Measurements from ENCODE around the gene FEM1B. TPM values are rescaled to one million over a fixed set of nuclear protein-coding genes. Genes with fewer than 3 reads are reported as not detected.

FEM1B gene
- total and polyA plus RNA-seq, 8 donors: 8.2 to 92.0 (median 24.4) TPM

DNA sequence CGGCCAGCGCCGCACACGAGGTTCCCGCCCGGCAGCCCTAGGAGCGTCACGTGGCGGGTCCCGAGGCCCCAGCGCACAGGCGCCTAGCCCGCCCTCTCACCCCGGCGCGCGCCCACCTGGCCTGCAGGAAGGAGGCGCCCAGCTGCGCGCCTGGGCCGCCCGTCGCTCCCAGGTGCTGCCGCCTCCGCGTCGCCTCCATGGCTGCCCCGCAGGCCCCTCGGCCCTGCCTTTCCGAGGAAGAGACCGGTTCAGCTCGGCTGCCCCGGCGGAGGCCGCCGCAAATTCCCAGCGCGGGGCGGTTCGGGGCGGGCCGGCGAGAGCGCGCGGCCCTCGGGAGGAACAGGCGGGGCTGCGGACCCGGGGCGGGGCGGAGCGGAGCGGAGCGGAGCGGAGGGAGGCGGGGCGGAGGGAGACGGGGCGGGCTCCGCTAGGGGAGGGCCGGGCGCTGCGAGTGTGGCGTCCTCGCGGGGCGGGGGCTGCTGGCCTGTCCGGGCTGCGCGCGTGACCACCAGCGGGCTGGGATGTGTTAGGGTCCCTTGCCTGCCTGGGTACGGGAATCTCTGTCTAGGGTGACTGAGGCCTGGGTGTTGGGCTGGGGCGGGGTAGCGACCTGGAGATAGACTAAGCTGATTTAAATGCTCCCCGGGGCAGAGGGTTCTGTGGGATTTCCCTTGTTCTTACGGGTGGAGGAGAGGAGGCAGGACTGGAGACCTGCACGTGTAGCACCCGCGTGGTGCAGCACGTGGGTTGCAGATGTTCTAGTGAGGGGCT lies 48.0 kb upstream of the FEM1B start, which contains the start of gene CLN6:
TSS of gene CLN6 (minus strand) at position 343 of the 771 bp plus-strand sequence. CDS start at position 199, 144 bp downstream.
- Histone ChIP-seq H3K4me3 (peak within 1 kb of the TSS; percentile 75 to 91 (median 88)), H3K27ac (peak within 1 kb of the TSS; percentile 84 to 93 (median 88)), H3K27me3 (no peaks in the 10 kb centered on the region), H3K36me3 (no peaks in the 10 kb centered on the region), H3K4me1 (peaks cover 16 to 50% (median 35%) of the 10 kb centered on the region in 4 donors), H3K9me3 (no peaks in the 10 kb centered on the region)
- WGBS, 5 donors: 0 to 1% (median 0%) methylated on average over 21 to 82 of the region's 82 CpGs
- DNase-seq: peak; percentile 84 to 95
- intact Hi-C loops (cut with DNase I; ENCODE audit: low total_unique reads): no loop called here
- TF ChIP-seq POLR2AphosphoS5 (IDR thresholded peaks at IDR 0.05) (peak in 1 of 3 donors; percentile 29), POLR2A (IDR thresholded peaks at IDR 0.05) (no peak), EP300 (IDR thresholded peaks at IDR 0.05) (no peak)
- TF ChIP-seq, protein P1, sequence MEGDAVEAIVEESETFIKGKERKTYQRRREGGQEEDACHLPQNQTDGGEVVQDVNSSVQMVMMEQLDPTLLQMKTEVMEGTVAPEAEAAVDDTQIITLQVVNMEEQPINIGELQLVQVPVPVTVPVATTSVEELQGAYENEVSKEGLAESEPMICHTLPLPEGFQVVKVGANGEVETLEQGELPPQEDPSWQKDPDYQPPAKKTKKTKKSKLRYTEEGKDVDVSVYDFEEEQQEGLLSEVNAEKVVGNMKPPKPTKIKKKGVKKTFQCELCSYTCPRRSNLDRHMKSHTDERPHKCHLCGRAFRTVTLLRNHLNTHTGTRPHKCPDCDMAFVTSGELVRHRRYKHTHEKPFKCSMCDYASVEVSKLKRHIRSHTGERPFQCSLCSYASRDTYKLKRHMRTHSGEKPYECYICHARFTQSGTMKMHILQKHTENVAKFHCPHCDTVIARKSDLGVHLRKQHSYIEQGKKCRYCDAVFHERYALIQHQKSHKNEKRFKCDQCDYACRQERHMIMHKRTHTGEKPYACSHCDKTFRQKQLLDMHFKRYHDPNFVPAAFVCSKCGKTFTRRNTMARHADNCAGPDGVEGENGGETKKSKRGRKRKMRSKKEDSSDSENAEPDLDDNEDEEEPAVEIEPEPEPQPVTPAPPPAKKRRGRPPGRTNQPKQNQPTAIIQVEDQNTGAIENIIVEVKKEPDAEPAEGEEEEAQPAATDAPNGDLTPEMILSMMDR (IDR thresholded peaks at IDR 0.05): no peak

DNA sequence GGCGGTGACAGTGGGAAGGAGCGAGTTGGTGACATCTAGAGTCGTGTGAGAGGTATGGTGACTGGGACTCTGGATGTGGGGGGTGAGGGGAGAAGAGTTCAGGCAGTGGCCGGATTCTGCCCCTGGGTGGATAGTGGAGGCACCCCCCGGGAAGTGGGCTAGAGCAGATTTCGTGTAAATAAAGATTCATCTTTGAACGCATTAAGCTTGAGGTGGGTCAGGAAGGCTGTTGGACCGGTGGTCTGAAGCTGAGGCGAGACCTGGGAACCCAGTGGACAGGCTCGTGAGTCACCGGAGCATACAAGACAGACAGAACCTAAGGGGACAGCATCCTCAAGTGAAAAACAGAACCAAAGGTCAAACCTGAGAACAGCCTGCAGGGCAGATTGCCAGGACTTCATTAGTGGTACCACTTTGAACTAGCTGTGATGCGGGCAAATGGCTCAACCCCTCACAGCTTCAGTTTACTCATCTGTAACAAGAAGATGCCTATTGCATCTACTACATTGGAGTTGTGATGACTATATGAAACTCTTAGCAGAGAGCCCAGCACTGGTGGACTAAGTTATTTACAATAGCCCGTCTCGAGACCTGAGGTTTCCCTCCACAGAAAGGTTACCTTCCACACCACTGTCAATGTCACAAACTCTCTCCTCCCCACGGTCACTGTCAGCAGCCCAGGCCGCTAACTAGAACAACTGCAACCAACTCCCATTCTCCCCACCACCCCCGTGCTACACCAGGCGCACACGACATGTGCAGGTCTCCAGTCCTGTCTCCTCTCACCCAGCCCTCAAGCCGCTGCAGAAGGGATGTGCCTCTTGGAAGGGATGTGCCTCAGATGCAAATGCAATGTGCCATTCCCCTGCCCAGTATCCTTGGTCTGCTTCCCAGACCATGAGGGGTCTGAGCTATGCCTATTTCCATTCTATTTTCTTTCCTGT lies 47.1 kb upstream of the FEM1B start:
- TF ChIP-seq POLR2AphosphoS5 (IDR thresholded peaks at IDR 0.05): no peak
- no peak for TF ChIP-seq POLR2A (IDR thresholded peaks at IDR 0.05)
- TF ChIP-seq EP300 (IDR thresholded peaks at IDR 0.05): no peak
- TF ChIP-seq, protein P1 (IDR thresholded peaks at IDR 0.05): no peak
- peak; percentile 26 to 54 for DNase-seq
- Histone ChIP-seq H3K4me1 (peaks cover 16 to 52% (median 34%) of the 10 kb centered on the region in 4 donors), H3K27me3 (no peaks in the 10 kb centered on the region), H3K4me3 (peak overlapping the region; percentile 75 to 91 (median 88)), H3K9me3 (no peaks in the 10 kb centered on the region), H3K36me3 (no peaks in the 10 kb centered on the region), H3K27ac (peak overlapping the region in 4 of 5 donors; percentile 84 to 93 (median 86))
- intact Hi-C loops (cut with DNase I; ENCODE audit: low total_unique reads): no loop called here
- 51 to 57% (median 55%) methylated on average over 20 of the region's 20 CpGs for WGBS, 5 donors

DNA sequence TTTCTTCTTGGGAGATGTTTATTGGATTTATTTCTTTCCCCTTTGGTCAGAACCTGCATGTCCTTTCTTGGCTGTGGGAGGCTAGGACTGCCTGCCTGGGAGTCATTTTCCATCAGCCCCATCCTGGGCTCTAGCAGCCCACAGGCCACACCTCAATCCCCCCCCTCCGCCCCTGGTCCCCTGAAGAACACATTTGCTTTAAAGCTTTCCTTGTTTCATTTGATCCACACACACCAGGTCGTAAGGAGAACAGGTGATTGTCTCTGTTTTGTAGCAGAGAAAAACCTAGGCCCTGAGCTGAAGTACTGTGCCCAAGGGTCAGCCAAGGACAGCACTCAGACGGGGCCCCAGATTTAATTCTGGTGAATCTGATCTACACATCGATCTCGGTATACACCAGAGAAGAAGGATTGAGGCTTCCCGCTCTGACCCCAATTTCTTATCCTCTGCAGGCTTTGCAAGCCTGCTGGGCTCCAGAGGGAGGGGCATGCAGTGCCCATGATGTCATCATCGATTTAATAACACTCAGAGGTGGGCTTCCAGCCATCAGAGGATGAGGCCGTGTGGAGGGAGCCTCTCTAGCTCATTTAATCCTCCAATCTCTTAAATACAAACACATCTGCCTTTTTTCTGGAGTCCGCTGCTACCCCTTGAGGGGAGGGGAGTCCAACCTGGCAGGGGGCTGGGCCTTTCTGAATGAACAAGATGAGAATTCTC lies 46.3 kb upstream of the FEM1B start:
- intact Hi-C loops (cut with DNase I; ENCODE audit: low total_unique reads): no loop called here
- DNase-seq: peak; percentile 17 to 66
- Histone ChIP-seq H3K27ac (no peak overlapping the region), H3K36me3 (no peaks in the 10 kb centered on the region), H3K4me1 (peaks cover 16 to 52% (median 34%) of the 10 kb centered on the region in 4 donors), H3K9me3 (no peaks in the 10 kb centered on the region), H3K27me3 (no peaks in the 10 kb centered on the region), H3K4me3 (no peak overlapping the region)
- TF ChIP-seq, protein P1 (IDR thresholded peaks at IDR 0.05): no peak
- no peak for TF ChIP-seq POLR2A (IDR thresholded peaks at IDR 0.05)
- TF ChIP-seq EP300 (IDR thresholded peaks at IDR 0.05): no peak
- TF ChIP-seq POLR2AphosphoS5 (IDR thresholded peaks at IDR 0.05): no peak
- 79 to 86% (median 81%) methylated on average over 9 of the region's 9 CpGs for WGBS, 5 donors

Measured in stomach (tissue), 9 donors.